HG03159 (cell line): ENCODE results near the gene FAM180A.
"Not testable (repeated sequence)": the region's sequence is repeated elsewhere in the genome, so short reads cannot be mapped to it uniquely, and the experiment has no call there.

ENCODE experiments used
- ATAC-seq: cut with Tn5 transposase; IDR thresholded peaks from one replicate; pipeline ENCODE4 v1.9.1; 2021; ENCODE audit warnings: mild to moderate bottlenecking, moderate library complexity; ENCODE audit not compliant: unreplicated experiment

FAM180A gene

DNA sequence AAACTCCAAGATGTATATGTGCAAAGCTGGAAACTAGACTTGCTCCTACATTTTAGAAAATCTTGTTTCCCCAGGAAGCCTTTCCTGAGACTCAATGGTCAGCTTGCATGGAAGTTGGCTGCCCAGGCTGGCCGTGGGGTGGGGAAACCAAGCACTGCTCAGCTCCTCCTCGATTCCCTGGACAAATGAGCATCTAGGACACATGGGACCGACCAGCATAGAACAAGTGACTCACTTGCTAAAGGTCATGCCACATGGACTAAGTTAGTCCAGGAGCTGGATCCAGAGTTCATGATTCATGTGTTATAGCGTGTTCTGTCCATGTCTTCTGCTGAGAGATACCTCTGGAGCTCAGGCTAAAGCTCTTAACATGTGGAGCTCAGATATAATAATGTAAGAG lies 6.2 kb downstream of the FAM180A start:
- no peak for ATAC-seq

DNA sequence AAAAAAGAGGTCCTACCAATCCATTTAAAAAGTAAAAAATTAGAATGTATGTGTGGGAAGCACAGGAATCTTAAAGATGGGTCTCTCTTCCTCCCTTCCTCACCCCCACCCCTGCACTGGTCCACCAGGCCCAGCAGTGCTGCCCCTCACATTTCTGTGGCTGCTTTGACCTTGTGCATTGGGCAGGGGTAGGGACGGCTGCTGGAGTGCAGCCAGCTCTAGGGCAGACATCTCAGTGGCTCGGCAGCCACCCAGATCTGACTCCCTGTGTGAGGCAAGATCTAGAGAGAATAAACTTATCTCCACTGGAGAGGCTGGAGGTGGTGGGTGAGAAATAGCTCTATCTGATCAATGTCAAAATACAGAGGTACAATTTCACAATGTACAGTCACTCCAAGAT lies 6.7 kb downstream of the FAM180A start:
- ATAC-seq: no peak

DNA sequence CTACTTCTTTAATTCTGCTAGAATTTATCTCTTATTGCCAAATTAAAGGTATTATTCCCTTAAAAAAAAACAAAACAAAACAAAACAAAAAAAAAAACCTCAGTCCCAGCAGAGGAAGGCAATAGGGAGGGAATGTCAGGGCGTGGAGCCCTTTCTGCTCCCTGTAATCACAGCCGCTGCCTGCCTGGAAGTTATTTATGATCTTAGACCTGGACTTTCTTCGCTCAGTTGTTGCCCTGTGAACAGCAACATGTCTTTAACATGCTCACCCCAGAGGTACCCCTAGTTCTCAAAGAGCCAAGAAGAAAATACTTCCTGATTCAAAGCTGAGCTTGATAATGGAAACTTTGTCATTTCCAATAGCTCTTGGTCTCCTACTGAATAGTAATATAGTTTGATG lies 7.7 kb downstream of the FAM180A start:
- no peak for ATAC-seq

DNA sequence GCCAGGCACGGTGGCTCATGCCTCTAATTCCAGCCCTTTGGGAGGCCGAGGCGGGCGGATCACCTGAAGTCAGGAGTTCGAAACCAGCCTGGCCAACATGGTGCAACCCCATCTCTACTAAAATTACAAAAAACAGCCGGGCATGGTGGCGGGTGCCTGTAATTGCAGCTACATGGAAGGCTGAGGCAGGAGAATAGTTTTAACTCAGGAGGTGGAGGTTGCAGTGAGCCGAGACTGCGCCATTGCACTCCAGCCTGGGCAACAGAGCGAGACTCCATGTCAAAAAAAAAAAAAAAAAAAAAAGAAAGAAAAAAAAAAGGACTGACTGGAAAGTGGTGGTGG lies 11.3 kb downstream of the FAM180A start:
- not testable (repeated sequence) for ATAC-seq

DNA sequence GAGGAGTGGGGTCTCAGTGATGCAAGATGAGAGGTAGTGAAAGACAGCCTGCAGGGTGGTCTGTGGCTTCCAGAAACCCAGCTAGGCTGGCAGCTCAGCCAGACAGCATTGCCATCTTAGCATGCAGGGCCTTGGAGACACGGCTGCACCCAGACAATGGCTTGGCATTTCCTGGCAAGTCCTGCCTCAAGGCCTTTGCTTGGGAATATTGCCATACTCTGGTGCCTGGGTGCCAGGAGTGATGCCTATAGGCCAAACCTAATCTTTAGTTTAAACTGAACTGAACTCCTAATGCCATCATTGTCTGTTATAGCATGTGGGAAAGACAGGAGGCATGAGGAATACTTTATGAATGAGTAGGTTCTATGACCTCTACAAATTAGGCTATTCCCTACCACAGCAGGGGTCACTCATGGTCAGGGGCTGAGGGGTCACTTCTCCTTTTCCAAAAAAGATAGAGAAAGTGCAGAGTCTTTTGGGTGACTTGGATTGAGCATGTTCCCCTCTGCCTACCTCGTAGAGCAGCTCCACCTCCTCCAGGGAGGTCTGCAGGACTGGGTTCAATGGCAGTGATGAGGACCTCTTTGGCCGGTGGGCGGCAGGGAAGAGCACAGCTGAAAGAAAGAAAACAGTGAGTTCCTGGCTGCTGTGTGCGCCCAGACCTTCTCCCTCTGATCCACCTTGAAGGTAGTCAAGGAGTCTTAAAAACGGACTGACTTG lies 11.9 kb downstream of the FAM180A start:
- ATAC-seq: no peak

DNA sequence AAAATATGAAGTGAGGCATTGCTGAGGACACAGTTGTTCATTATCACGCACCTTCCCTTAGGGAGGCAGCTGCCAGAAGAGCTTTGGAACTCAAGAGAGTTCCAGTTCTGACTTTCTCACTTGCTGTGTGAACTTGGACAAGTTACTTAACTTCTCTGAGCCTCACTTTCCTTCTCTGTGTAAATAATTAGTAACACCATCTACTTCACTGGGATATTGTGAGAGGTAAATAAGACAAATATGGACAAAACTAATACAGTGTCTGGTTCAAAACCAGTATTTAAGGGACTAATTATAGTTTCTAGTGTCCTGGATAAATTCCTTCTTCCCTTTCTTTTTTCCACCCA lies 14.3 kb downstream of the FAM180A start:
- ATAC-seq: no peak

DNA sequence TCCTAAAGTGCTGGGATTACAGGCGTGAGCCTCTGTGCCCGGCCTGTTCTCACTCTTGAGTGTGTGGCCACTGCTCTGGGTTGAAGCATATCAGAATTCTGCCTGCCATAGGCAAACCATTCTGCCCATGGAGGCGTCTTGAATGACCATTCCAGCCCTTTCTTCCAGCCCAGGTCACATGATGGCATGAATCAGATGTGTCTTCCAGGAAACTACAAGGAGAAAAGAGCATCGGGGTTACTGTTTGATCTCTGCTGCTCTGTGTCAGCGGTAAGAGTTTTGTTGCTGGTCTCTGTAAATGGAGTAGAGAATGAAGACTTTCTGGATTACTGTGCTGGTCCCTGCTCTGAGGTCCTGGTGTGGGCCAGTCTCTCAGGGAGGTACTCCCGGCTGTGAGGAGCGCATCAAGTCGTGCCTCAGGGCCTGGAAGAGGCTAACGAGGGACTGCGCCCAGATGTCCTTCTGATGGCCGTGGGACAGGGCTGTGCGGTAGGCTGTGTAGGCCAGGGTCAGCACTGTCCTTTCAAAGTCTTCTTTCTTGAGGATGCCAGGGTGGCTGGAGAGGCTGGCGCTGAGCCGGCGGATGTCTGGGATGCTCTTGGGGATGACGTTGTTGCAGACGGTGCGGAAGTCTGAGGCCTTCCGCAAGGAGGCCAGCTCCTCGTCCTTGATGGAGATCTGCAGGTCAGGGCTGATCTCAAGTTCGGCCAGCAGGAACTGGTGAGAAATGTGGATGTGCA lies 14.8 kb downstream of the FAM180A start:
- ATAC-seq: no peak

DNA sequence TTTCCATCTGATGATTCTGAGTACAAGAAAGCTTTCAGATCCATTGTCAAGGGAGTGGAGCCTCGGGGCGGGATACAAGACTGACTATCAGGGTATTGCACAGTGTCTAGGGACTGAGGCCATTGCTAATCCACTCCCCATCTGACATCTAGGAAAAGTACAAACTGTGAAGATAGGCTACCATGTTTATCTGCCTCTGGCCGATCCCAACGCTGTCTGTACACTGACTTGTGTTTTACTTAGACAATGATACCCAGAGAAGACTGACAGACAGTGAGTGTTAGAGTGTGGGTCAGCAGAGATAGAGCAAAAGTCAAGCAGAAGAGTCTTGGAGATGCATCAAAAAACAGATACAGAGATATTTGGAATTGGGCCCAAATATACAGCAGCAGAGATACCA lies 17.5 kb downstream of the FAM180A start:
- ATAC-seq: no peak

DNA sequence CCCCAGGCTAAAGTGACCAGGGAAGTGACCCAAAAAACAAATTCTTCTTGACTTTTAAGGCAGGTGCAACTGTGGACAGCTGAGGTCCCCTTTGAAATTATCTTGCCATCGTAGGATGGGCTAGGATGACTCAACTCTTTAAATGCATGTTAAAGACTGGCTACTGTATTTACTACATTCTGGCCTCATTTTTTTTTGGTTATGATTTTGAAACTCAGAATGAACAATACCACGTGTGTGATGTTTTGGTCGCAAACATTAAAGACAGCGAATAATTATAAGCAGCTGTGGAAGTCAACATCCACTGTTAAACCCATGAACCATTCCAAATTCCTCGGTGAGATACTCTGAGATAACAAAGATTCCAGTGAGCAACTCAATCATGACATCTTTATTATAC lies 19.4 kb downstream of the FAM180A start:
- ATAC-seq: no peak

DNA sequence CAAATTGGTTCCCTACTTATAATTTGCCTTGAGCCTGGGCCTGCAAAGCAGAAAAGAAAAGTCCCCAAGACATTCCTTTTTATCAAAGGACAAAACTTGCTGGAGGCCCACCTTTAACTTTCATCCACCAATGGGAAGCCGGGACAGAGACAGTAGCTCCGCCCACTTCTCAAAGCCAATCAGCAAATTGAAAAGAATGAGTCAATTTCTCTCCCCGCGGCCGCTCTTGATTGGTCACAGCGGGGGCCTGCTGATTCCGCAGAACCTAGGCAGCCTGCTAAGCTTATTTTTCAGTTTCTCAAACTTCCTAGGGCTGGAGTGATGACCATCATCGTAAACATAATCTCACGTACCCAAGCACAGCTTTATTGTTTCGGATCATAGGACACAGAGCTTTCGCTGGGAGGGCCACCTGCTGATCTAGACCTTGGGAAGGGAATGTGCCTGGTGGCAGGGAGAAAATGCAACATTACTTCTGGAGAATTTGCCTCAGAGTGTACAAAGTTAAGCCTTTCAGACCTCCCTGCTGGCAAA lies 20.4 kb downstream of the FAM180A start, which contains the start of gene SLC13A4:
TSS of gene SLC13A4 (minus strand) at position 51 of the 534 bp plus-strand sequence. CDS start 690 bp downstream, outside the sequence.
- no peak for ATAC-seq

DNA sequence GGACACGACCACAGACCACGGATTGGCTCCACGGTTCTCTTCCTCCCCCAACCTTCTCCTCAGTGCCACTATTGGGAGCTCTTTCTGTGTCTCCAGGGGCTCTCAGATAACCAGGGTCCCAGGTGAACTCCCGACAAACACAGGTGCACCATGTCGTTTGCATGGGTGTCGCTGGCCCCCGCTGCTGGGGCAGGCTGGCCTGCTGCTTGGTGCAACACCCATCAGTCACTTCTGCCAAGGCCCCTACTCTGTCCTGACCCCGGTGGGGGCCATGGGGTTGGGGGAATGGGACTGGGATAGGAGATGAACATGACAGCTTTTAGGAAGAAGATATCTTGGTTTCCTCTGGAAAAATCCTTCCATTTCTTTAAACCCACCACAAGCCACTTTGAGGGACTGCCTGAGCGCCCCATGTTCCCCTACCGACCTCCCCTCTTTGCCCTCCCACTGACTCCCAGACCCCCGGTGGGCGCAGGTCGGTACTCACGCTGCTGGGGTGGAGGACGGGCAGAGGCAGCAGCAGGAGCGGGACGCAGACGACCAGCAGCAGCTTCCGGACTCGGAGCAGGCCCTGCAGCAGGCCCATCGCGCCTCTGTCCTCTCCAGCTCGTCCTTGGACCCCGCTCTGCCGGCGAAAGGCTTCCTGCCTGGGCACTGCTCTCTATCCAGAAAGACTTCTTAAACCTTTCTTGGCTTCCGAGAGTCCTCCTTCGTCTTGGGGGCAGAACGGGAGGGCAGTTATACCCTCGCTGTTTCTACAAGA lies 21.5 kb downstream of the FAM180A start:
- no peak for ATAC-seq

DNA sequence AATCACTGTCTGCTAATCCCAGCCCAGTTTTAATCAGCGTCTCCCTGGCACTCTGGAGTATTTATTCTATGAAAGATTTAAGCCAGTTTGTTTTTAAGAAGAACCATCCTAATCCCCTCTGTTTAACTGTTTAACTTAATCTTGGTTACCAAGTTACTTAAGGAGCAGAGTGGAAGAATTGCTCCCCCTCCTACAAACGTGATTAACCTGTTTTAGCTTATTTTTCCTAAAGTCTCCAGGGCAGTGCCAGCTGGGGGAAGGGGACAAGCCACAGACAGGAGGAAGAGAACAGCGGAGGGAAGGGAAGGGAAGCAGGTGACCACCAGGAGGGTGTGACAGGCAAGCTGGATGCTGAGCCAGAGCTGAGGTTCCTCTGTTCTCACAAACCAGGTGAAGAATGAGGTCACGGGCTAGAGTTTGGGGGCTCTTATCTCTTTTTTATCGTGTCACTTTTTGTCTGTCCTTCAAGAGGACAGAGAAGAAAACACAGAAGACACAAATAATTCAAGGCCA lies 22.3 kb downstream of the FAM180A start:
- no peak for ATAC-seq

DNA sequence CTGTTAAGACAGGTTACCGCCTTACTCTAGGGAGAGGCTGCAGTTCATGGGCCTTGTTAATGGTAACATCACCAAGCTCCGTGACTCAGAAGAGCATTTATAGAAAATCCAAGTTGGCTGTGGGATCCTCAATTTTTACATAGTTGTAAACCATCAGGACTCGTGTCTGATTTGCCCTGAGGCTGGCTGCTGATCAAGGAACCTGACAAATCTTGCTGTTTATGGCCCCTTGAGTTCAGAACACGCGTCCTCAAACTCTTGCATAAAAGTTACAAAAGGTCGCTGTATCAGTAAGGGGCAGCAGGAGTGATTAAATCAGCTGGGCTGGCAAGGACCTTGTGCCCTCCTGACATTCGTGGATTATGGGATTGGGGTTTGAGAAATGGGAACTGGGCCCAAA lies 25.2 kb downstream of the FAM180A start:
- ATAC-seq: no peak

DNA sequence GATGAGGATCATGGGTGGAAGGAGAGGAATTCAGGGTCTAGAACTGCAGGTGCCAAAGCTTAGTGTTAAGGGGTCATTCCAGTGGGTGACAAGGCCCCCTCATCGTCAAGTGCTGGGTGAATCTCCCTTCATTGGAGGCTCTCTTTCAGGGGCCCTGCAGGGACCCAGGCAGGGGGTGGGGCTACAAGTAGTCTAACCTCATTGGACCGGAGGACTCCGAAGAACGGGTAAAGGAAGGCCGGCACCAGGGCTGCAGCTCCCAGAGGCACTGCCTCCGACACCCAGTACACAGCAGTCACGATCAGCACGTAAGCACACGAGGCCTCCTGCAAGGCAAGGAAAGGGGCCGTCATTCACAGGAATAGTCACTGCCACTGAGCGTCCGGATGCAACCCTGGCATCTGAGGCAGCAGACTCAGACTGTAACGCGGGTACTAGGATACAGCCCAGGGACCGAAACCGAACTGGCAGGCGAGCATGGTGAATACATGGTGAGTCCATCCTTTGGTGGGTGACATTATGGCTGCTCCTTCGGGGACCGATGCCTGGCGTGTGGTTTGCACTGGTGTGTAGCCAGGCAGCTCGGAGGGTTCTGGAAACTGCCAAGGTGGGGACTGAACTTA lies 27.3 kb downstream of the FAM180A start:
- ATAC-seq: no peak

DNA sequence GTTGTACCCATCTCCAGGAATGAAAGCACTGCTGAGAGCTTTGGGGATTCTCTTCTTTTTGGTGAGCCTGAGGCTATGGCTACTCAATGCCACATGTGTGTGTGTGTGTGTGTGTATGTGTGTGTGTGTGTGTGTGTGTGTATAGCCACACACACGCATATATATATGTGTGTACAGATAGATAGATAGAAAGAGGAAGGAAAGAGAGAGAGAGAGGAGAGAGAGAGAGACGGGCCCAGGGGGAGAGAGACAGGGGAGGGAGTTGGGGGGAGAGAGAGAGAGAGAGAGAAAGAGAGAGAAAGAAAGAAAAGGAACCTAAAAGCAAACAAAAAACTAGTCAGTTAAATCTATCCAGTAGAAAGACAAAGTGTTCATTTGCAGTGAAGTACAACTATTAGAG lies 28.9 kb downstream of the FAM180A start:
- no peak for ATAC-seq

DNA sequence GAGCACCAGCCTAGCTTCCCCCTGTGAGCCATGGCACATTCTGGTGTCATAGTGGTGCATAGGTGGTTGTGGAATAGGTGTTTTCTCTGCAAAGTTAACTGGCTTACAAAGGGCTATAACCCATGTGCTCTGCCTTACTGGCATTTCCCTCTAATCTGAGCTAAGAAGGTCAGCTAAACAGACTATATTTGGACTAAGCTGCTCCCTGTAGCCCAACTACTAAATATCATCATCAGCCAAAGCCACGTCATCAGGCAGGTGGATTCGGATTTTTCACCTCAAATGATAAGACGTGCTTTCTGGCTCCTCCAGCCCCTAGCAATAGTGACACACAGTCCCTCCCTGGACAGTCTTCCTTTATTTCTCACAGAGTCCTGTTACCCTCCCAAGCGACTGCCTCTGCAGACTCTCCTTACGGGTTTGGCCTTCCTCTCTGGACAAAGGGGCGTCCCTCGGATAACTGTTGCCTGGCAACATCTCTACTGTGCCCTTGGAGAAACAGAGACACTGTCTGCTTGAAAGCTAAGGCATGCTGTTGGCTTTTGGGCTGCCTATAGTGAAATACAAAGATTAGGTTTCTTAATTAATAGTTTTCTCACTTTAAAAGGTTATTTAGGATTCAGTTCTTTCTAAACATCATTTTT lies 29.7 kb downstream of the FAM180A start:
- no peak for ATAC-seq

DNA sequence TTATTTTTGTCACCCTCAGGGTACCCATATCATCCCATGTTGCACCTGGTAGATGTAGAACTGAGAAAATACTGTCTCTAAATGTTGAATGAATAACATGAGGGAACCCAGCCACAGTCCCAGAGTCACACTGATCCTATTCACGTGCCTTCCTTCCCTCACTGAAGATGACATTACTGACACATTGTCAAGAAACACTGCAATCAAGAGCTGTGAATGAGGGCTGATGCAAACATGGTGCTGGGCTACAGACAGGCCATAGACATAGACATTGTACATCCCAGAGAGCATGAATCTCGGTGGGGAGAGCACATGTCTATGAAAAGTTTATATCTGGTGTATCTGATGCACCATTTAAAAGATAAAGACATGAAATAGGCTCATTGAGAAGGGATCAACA lies 30.4 kb downstream of the FAM180A start:
- no peak for ATAC-seq

DNA sequence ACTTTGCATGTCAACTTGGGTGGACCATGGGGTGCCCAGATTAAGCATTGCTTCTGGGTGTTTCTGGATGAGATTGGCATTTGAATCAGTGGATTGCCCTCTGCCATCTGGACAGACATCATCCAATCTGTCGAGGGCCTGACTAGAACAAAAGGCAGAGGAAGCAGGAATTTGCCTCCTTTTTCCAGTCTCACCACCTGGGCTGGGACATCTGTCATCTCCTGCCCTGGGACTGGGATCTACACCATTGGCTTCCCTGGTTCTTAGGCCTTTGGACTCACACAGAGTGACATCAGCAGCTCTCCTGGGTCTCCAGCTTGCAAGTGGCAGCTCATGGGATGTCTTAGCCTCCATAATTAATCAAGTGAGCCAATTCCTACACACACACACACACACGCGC lies 30.9 kb downstream of the FAM180A start:
- no peak for ATAC-seq

DNA sequence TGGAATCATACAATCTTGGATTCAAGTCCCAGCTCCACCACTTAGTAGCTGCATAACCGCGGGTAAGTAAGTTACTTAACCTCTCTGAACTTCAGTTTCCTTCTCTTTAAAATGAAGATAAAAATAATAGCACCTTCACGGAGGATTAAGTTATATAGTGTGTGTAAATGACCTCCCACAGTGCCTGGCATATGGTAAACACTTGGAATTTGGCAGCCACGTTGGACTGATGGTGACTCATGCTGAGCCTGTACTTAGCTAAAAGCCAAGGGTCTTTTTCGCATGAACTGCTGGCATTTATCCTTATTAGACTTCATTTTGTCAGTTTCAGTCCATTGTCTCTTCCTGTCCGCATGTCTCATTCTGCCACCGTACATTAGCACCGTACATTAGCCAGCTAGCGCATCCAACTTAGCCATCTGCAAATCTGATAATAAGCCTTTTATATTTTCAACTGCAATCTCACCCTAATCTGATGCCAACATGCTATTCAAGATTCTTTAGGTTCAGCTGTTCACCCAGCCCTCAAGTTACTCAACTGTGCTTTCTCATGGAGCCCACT lies 31.9 kb downstream of the FAM180A start:
- no peak for ATAC-seq

DNA sequence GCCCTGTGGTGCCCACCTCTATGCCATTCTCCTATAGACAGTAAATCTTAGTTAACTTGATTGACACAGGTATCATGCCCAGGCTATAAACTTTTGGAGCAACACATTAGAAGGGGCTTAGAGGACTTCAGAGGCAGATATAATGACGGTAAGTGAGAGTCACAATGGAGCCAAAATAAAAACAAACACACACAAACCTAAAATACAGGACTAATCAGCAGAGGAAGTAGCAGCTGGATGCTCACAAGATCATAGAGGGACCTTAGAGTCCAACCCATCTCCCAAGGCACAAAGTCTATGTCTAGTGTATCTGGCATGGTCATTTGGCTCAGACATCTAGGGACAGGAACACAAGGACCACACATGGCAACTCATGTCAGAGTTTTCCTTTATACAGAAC lies 32.9 kb downstream of the FAM180A start:
- no peak for ATAC-seq
